GM10266 (cell line): ENCODE results near the gene KLHL25.

Experiments used
- DNase-seq: peaks from one replicate; pipeline ENCODE4 v3.0.0; 2012; ENCODE audit errors: extremely low spot score
- CTCF ChIP-seq: IDR thresholded peaks from 2 replicates; pipeline ENCODE4 v1.5.1; 2012; ENCODE audit warnings: mild to moderate bottlenecking, low read depth; ENCODE audit not compliant: control insufficient read depth, insufficient read depth; ENCODE audit errors: missing control alignments

KLHL25 gene

GRCh38 chr15:85773249-85773648, 21.5 kb downstream of the KLHL25 start:
- no peak for TF ChIP-seq CTCF
- DNase-seq, result no peak

- TF ChIP-seq CTCF, result no peak
- DNase-seq, result no peak
Measured at GRCh38 chr15:85772668-85773067, 22.1 kb downstream of the KLHL25 start.

GRCh38 chr15:85771781-85772445, 22.8 kb downstream of the KLHL25 start:
- DNase-seq, result no peak
- TF ChIP-seq CTCF, result no peak

GRCh38 chr15:85771271-85771670, 23.5 kb downstream of the KLHL25 start:
- no peak for TF ChIP-seq CTCF

GRCh38 chr15:85770096-85771041, 24.4 kb downstream of the KLHL25 start:
- no peak for DNase-seq
- TF ChIP-seq CTCF, result no peak

More at GRCh38 chr15:85771271-85771670, 23.5 kb downstream of the KLHL25 start:
- DNase-seq, result no peak

- no peak for TF ChIP-seq CTCF
- no peak for DNase-seq
Measured at GRCh38 chr15:85769182-85769900, 25.4 kb downstream of the KLHL25 start.
